Measurements from ENCODE around the gene HINT3. TPM values are rescaled to one million over a fixed set of nuclear protein-coding genes. Genes with fewer than 3 reads are reported as not detected.

The HINT3 gene
- total RNA-seq, 1 experiment from 2014 or later, result 11.7 TPM

- Histone ChIP-seq H3K79me2 (ENCODE audit: insufficient read depth, low read length) (peaks cover 23% of the 10 kb centered on the region; the same call in 1 of the 2 replicates), H3K56ac (ENCODE audit: insufficient read length, low read depth, low read length) (no peak overlapping the region), H3K18ac (ENCODE audit: insufficient read length, low read depth, low read length) (no peak overlapping the region), H4K20me1 (ENCODE audit: control insufficient read depth, insufficient read depth, insufficient read length) (no peaks in the 10 kb centered on the region), H3K23me2 (ENCODE audit: insufficient read length, low read depth, low read length, poor library complexity, severe bottlenecking) (peaks cover 6% of the 10 kb centered on the region), H2AFZ (ENCODE audit: low read length) (no peak overlapping the region), H3K4me1 (ENCODE audit: insufficient read depth, low read length) (peaks cover 6% of the 10 kb centered on the region; the same call in 1 of the 2 replicates), H3K9me3 (ENCODE audit: control insufficient read depth, low read depth, low read length) (no peaks in the 10 kb centered on the region), H3K27me3 (ENCODE audit: insufficient read depth, low read length) (no peaks in the 10 kb centered on the region), H2AK5ac (ENCODE audit: insufficient read length, low read length) (no peak overlapping the region), H3K23ac (ENCODE audit: insufficient read length, low read depth, low read length) (no peak overlapping the region), H3K14ac (ENCODE audit: insufficient read depth, low read length) (no peak overlapping the region), H2BK12ac (ENCODE audit: insufficient read length, low read depth, low read length) (no peak overlapping the region), H3K9ac (ENCODE audit: extremely low read depth, insufficient read length, low read length) (no peak overlapping the region), H3T11ph (ENCODE audit: low read length) (no peak overlapping the region), H4K91ac (ENCODE audit: insufficient read length, low read depth, low read length) (no peak overlapping the region), H3K27ac (ENCODE audit: insufficient read length, low read depth, low read length) (no peak overlapping the region), H3K4me2 (ENCODE audit: insufficient read depth, insufficient read length, low read length) (peak overlapping the region; percentile 91), H2BK5ac (ENCODE audit: insufficient read length, low read length) (no peak overlapping the region), H2BK120ac (ENCODE audit: low read depth, low read length, poor library complexity, severe bottlenecking) (no peak overlapping the region), H4K5ac (ENCODE audit: insufficient read length, low read depth, low read length) (no peak overlapping the region), H2BK20ac (ENCODE audit: low read depth, low read length, poor library complexity, severe bottlenecking) (no peak overlapping the region), H2BK15ac (ENCODE audit: low read depth, low read length) (no peak overlapping the region), H3K4ac (ENCODE audit: low read depth, low read length) (no peak overlapping the region), H3K79me1 (ENCODE audit: insufficient read depth, low read depth, low read length, poor library complexity, severe bottlenecking) (no peaks in the 10 kb centered on the region), H4K8ac (replicated peaks; ENCODE audit: insufficient read length, low read depth, low read length) (no peak overlapping the region)
- no peak for DNase-seq
- H3K4me1 Mint-ChIP-seq, result peaks cover 0 to 15% of the 10 kb centered on the region in 2 experiments
- no peak for TF ChIP-seq CTCF (conservative IDR thresholded peaks at IDR 0.05)
- H3K27me3 Mint-ChIP-seq (ENCODE audit: low read depth), result no peaks in the 10 kb centered on the region
- H3K9me3 Mint-ChIP-seq, result no peaks in the 10 kb centered on the region
- H3K27ac Mint-ChIP-seq, result no peak overlapping the region
- no peak overlapping the region for H3K4me3 Mint-ChIP-seq
- H3K36me3 Mint-ChIP-seq (ENCODE audit: insufficient read depth in 1 of 3, low read depth in 3 of 3), result no peaks in the 10 kb centered on the region
Measured at GRCh38 chr6:125988280-125988679, 31.7 kb downstream of the HINT3 start.

Measured in H9 (cell line).